HG03432 (cell line): ENCODE data around the gene L3MBTL4.
A peak's percentile ranks its signal among the peaks of the same experiment; 100 is the strongest.

Experiments used
- ATAC-seq: cut with Tn5 transposase; IDR thresholded peaks from one replicate; pipeline ENCODE4 v1.9.1; 2021; ENCODE audit warnings: mild to moderate bottlenecking, moderate library complexity; ENCODE audit not compliant: unreplicated experiment

Gene L3MBTL4

GRCh38 chr18:6257950-6258349 lies 156.8 kb downstream of the L3MBTL4 start:
- no peak for ATAC-seq

- no peak for ATAC-seq
Measured at GRCh38 chr18:6256521-6256920, 158.2 kb downstream of the L3MBTL4 start.

GRCh38 chr18:6255886-6256285 lies 158.8 kb downstream of the L3MBTL4 start:
- no peak for ATAC-seq

- ATAC-seq, result no peak
Measured at GRCh38 chr18:6255116-6255705, 159.5 kb downstream of the L3MBTL4 start.

GRCh38 chr18:6254456-6254855 lies 160.3 kb downstream of the L3MBTL4 start:
- ATAC-seq, result no peak

GRCh38 chr18:6251084-6251483 lies 163.6 kb downstream of the L3MBTL4 start:
- ATAC-seq, result no peak

- ATAC-seq, result no peak
Measured at GRCh38 chr18:6249788-6250187, 164.9 kb downstream of the L3MBTL4 start.

- peak; percentile 95 for ATAC-seq
Measured at GRCh38 chr18:6249170-6249569, 165.5 kb downstream of the L3MBTL4 start.

- ATAC-seq, result peak; percentile 50
Measured at GRCh38 chr18:6248017-6248416, 166.7 kb downstream of the L3MBTL4 start.

GRCh38 chr18:6242004-6242403 lies 172.7 kb downstream of the L3MBTL4 start:
- ATAC-seq, result no peak

- no peak for ATAC-seq
Measured at GRCh38 chr18:6239716-6240115, 175.0 kb downstream of the L3MBTL4 start.

GRCh38 chr18:6236258-6236657 lies 178.5 kb downstream of the L3MBTL4 start:
- ATAC-seq, result no peak

- ATAC-seq, result no peak
Measured at GRCh38 chr18:6222271-6222670, 192.4 kb downstream of the L3MBTL4 start.

- ATAC-seq, result peak; percentile 64
Measured at GRCh38 chr18:6221602-6222014, 193.1 kb downstream of the L3MBTL4 start.

GRCh38 chr18:6220129-6220528 lies 194.6 kb downstream of the L3MBTL4 start:
- ATAC-seq, result no peak

- no peak for ATAC-seq
Measured at GRCh38 chr18:6219116-6219717, 195.5 kb downstream of the L3MBTL4 start.

- no peak for ATAC-seq
Measured at GRCh38 chr18:6215888-6216287, 198.8 kb downstream of the L3MBTL4 start.

- no peak for ATAC-seq
Measured at GRCh38 chr18:6211174-6211504, 203.6 kb downstream of the L3MBTL4 start.

GRCh38 chr18:6210349-6211173 lies 204.2 kb downstream of the L3MBTL4 start:
- no peak for ATAC-seq

- ATAC-seq, result no peak
Measured at GRCh38 chr18:6207941-6208340, 206.8 kb downstream of the L3MBTL4 start.

- no peak for ATAC-seq
Measured at GRCh38 chr18:6207116-6207515, 207.6 kb downstream of the L3MBTL4 start.

- no peak for ATAC-seq
Measured at GRCh38 chr18:6205706-6206105, 209.0 kb downstream of the L3MBTL4 start.
